ENCODE measurements around the gene CCDC34.

DNA sequence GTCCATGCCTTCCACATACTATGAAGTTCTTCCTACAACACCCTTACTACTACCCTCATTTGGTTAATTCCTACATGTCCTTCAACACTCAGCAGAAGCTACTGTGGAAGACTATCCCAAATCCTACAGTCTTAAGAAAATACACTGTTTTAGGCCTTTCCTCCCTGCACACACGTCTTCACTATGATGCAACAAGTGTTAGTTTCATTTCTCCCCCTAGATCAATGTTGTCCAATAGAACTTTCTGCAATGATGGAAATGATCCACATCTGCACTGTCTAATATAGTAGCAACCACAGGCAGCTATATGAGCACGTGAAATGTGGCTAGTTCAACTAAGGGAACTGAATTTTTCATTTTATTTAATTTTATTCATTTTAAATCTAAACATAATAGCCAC is 46.7 kb upstream of the CCDC34 start:
- no peak for TF ChIP-seq CEBPB (IDR thresholded peaks at IDR 0.05; ENCODE audit: low read depth, low read length)
- no peak for TF ChIP-seq JUN (IDR thresholded peaks at IDR 0.05; ENCODE audit: low read depth, low read length)
- TF ChIP-seq POLR2A (IDR thresholded peaks at IDR 0.05; ENCODE audit: control extremely low read depth in 1 of 2, low read depth in 2 of 2, low read length in 2 of 2): no peak
- TF ChIP-seq EP300 (IDR thresholded peaks at IDR 0.05; ENCODE audit: borderline replicate concordance in 1 of 2, low read depth in 2 of 2, low read length in 2 of 2): no peak
- no peak for TF ChIP-seq MAFK (IDR thresholded peaks at IDR 0.05; ENCODE audit: low read depth, low read length)
- TF ChIP-seq CTCF (IDR thresholded peaks at IDR 0.05; ENCODE audit: control extremely low read depth in 1 of 3, insufficient read depth in 1 of 3, low read depth in 1 of 3, low read length in 3 of 3): no peak
- TF ChIP-seq, protein P1, sequence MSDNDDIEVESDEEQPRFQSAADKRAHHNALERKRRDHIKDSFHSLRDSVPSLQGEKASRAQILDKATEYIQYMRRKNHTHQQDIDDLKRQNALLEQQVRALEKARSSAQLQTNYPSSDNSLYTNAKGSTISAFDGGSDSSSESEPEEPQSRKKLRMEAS (IDR thresholded peaks at IDR 0.05): no peak
- TF ChIP-seq TBP (IDR thresholded peaks at IDR 0.05; ENCODE audit: low read depth, low read length): no peak
- no peak for TF ChIP-seq RAD21 (IDR thresholded peaks at IDR 0.05 in 1 of 2, conservative IDR thresholded peaks at IDR 0.05 in 1 of 2; ENCODE audit: low read depth in 2 of 2, low read length in 2 of 2)
- TF ChIP-seq POU5F1 (IDR thresholded peaks at IDR 0.05; ENCODE audit: low read depth, low read length): no peak
- TF ChIP-seq SP1 (IDR thresholded peaks at IDR 0.05; ENCODE audit: low read depth, low read length): no peak
- no peak for TF ChIP-seq POLR2AphosphoS5 (IDR thresholded peaks at IDR 0.05; ENCODE audit: low read depth, low read length)
- no peak for TF ChIP-seq GABPA (IDR thresholded peaks at IDR 0.05; ENCODE audit: borderline replicate concordance, insufficient read depth, low read length)
- no peak for TF ChIP-seq CHD2 (IDR thresholded peaks at IDR 0.05; ENCODE audit: low read length)

All from H1 (cell line).